ENCODE data around the gene VDAC2. TPM values are rescaled to one million over a fixed set of nuclear protein-coding genes. Genes with fewer than 3 reads are reported as not detected.

VDAC2 gene
- polyA plus RNA-seq, 3 donors, result 206 to 247 (median 237) TPM

GRCh38 chr10:75245354-75246250, 35.0 kb downstream of the VDAC2 start:
- no peak for DNase-seq

DNA sequence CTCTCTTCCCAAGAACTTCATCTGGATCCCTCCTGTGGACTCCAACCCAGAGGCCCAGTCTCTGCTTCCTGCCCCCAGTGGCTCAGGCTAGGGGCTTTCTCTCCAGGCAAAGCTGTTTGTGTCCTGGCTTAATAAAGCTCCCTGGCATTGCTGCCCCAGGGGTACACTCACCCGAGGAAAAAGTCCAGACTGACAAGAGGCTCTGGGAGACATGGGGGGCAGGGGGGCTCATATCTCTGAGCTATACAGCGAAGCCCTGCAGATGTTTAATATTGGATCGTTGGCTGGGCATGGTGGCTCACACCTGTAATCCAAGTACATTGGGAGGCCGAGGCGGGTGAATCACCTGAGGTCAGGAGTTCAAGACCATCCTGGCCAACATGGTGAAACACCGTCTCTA, 35.9 kb downstream of the VDAC2 start:
- no peak for DNase-seq

DNA sequence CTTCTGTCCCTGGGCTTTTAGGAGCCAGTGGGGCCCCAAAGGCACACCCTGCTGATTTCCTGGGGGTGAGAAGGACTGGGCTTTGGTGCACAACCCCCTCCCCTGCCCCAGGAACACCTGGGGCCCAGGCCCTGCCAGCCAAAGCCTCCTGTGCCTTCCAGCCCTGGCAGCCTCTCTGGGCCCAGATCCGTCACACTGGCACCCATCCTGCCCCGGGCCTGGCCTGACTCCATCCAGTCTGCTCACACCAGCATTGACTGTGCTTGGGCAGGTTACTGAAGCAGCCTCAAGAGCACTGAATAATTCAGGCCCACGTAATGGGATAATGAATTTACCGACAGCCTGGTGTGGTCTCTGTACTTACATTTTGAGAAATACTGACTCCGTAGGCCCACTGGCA, 37.2 kb downstream of the VDAC2 start:
- DNase-seq, result no peak

DNA sequence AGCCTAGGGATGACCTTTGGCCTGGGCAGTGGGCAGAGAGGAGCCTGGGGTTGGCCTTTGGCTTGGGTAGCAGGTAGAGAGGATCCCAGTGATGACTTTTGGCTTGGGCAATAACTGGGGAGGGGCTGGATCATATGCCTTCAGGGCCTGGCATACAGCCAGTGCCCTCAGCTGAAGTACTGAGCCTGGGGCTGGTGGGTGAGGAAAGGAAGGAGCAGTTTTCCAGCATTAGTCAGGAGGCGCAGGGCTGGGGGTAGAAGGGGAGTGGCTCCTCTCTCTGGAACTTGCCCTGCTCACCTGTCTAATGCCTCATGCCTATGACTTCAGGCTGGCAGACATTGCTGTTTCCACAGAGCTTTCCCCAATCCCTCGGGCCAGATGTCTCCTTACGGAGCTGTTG, 40.3 kb downstream of the VDAC2 start:
- no peak for DNase-seq

DNA sequence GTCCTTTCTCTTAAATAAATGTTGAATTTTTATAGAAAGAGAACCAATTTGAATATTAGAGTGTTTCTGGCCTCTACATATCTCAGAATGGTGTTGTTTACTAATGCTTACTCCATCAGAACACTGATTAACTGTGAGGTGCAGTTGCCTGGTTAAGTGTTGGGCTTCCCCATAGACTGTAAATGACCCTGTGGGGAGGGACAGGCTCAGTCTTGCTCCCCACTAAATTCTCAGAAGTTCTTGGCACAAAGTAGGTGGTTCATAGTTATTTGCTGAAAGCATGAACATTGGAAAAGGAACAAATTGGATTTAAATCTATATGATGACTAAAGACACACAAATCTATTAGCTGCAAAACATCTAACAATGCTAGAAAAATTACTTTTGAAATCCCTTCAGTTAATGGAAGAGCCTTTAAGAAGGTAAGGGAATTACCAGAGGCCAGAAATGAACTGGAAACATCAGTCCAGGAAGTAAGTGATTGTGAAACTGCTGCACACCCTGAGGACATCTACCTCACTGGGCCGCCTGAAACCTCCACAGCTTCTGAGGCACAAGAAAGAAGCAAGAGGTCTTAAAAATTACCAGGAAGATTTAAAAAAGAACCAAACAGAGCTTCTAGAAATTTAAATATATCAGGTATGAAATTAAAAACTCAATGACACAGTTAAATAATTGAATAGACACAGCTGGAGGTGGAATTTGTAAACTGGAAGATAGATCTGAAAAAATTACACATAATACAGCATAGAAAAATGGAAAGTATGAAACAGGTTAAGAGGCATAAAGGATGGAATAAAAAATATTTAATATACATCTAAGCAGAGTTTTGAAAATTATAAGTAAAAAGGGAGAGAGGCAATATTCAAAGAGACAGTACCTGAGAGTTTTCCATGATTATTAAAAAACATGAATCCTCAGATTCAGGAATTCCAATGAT, 43.0 kb downstream of the VDAC2 start:
- no peak for DNase-seq

GRCh38 chr10:75254739-75255138, 44.1 kb downstream of the VDAC2 start:
- no peak for DNase-seq

GRCh38 chr10:75260990-75261389, 50.4 kb downstream of the VDAC2 start:
- DNase-seq, result no peak

GRCh38 chr10:75261813-75262705, 51.5 kb downstream of the VDAC2 start:
- no peak for DNase-seq

DNA sequence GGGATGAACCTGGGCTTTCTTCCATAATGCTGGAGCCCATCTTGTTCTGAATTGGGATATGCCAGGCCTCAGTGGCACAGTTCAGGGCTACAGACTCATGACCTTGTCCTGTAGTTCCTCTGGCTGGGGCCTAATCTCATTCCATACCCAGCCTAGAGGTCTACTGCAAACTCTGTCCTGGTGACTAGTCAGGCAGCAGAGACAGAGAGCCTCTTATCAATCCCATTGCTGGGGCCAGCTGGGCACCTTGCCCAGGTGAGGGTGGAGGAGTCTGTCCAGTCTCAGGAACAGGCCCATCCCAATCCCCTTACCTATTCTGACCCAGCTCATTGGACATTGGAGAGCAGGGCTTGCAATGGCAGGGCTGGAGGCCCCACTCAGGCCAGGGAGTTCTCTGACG, 53.2 kb downstream of the VDAC2 start:
- no peak for DNase-seq

GRCh38 chr10:75265856-75266255, 55.3 kb downstream of the VDAC2 start:
- DNase-seq, result no peak

DNA sequence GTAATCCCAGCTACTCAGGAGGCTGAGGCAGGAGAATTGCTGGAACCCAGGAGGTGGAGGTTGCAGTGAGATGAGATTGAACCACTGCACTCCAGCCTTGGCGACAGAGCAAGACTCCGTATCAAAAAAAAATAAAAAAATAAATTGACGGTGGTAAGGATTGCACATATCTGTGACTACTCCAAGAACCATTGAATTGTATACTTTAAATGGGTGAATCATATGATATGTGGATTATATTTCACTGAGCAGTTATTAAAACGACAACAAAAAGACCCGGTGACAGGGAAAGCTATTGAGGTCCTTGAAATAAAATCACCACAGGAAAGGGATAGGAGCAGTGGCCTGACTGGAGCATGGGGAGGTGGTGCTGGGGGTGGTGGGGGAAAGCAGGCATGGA, 56.3 kb downstream of the VDAC2 start:
- no peak for DNase-seq

DNA sequence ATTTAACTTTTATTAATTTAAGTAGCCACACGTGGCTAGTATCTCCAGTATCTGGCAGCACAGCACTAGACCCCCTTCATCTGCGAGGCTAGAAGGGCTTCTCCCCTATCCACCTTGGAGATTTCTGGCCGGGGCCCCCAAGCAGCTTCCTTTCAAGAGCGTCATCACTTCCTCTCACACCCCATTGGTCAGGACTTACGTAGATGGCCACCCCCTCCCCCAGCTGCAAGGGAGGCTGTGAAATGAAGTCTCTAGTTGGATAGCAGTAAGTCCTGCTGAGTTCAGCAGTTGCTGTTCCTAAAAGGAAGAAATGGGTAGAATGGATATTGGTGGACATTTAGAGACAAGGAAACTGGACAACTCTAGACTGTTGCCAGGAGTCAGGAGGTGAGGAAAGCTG, 59.0 kb downstream of the VDAC2 start:
- no peak for DNase-seq

GRCh38 chr10:75272094-75272493, 61.5 kb downstream of the VDAC2 start:
- DNase-seq, result no peak

- DNase-seq, result no peak
Measured at GRCh38 chr10:75272896-75273295, 62.3 kb downstream of the VDAC2 start.

GRCh38 chr10:75276069-75276872, 65.7 kb downstream of the VDAC2 start:
- DNase-seq, result no peak

GRCh38 chr10:75280236-75280635, 69.6 kb downstream of the VDAC2 start:
- no peak for DNase-seq
